C4-2B (cell line): ENCODE results near the gene B4GALT5.

Experiments
- H3K27ac ChIP-seq: fragments of 450-650 bp; 2 replicates; pipeline ENCODE4 v1.5.1; 2017
- ZFX ChIP-seq: fragments of 450-650 bp; IDR thresholded peaks from 2 replicates; pipeline ENCODE4 v1.6.1; 2017
- TF ChIP-seq, protein P1 (sequence below): fragments of 450-650 bp; conservative IDR thresholded peaks from 2 replicates; pipeline ENCODE4 v1.5.1; 2017; ENCODE audit warnings: mild to moderate bottlenecking

B4GALT5 gene

DNA sequence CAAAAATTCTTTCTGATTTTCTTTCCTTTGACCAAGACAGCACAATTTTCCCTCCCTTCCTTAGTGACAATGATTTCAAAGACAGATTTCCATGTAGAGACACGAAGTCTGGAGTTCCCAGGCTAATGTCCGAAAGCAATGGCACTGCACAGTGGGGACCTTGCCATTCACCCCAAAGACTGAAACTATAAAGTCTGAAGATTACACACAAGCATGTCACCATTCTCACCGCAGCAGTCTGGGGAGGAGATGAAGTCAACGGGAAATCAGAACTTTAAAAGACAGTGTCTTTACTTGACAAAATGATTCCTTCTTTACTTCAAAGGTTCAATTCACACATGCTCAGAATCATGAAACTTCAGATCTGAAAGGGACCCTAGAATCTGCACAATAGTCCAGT is 8.3 kb downstream of the B4GALT5 start:
- TF ChIP-seq, protein P1, sequence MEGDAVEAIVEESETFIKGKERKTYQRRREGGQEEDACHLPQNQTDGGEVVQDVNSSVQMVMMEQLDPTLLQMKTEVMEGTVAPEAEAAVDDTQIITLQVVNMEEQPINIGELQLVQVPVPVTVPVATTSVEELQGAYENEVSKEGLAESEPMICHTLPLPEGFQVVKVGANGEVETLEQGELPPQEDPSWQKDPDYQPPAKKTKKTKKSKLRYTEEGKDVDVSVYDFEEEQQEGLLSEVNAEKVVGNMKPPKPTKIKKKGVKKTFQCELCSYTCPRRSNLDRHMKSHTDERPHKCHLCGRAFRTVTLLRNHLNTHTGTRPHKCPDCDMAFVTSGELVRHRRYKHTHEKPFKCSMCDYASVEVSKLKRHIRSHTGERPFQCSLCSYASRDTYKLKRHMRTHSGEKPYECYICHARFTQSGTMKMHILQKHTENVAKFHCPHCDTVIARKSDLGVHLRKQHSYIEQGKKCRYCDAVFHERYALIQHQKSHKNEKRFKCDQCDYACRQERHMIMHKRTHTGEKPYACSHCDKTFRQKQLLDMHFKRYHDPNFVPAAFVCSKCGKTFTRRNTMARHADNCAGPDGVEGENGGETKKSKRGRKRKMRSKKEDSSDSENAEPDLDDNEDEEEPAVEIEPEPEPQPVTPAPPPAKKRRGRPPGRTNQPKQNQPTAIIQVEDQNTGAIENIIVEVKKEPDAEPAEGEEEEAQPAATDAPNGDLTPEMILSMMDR = no peak
- no peak for TF ChIP-seq ZFX
- no peak overlapping the region for H3K27ac ChIP-seq

DNA sequence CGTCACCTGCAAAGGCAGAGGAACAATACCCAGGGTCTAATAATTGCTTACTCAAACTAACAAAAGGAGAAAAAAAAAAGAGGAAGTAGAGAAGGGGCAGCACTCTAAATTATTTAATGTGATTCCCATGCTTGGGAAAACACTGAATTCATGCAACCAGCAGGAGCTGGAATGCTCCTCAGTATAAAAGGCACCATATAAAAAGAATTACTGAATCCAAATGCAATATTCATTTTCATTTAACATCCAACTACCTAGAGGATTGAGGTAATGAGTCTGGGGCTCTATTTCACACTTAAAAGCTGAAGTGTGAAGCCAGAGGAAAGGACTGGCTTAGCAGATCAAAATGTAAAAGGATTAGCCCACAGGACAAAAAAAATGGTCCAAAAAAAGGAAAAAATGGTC is 8.7 kb downstream of the B4GALT5 start:
- H3K27ac ChIP-seq = no peak overlapping the region
- no peak for TF ChIP-seq ZFX
- TF ChIP-seq, protein P1 = no peak

GRCh38 chr20:49701916-49702315 is 11.8 kb downstream of the B4GALT5 start:
- no peak overlapping the region for H3K27ac ChIP-seq
- TF ChIP-seq, protein P1 = no peak
- no peak for TF ChIP-seq ZFX

DNA sequence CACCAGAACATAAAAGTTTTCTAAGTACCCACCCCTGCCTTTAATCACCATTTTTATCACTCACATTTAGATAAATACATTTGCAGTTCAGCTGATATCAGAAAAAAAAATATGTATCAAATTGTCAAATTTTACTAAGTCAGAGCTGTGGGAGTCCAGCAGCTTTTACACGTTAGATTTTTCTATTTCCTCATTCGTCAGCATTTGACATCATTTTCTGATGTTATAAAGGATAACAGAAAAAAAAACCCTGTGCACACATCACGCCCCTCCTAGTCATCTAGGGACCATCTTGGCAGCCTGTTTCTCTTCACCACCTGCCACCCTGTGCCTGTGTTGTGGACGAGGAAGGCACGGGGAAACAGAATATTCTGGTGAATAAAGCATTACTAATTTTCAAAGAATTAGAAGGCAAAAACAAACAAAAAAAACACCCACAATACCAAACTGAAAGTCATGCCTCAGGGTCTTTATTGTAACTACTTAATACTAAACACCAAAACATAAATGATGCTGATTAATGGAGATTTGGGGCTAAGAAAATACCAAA is 12.4 kb downstream of the B4GALT5 start:
- H3K27ac ChIP-seq = no peak overlapping the region
- TF ChIP-seq ZFX = no peak
- TF ChIP-seq, protein P1 = no peak

- H3K27ac ChIP-seq = no peak overlapping the region
- TF ChIP-seq, protein P1 = no peak
- TF ChIP-seq ZFX = no peak
Observed at GRCh38 chr20:49700411-49701185, 13.1 kb downstream of the B4GALT5 start.

GRCh38 chr20:49699200-49699992 is 14.3 kb downstream of the B4GALT5 start:
- no peak overlapping the region for H3K27ac ChIP-seq
- TF ChIP-seq, protein P1 = no peak
- TF ChIP-seq ZFX = no peak

- TF ChIP-seq ZFX = no peak
- TF ChIP-seq, protein P1 = no peak
- H3K27ac ChIP-seq = no peak overlapping the region
Observed at GRCh38 chr20:49698477-49698876, 15.2 kb downstream of the B4GALT5 start.
